Fibroblast of lung (primary cell): ENCODE results near the gene ABO. TPM values are rescaled to one million over a fixed set of nuclear protein-coding genes. Genes with fewer than 3 reads are reported as not detected.

Experiments
- DNase-seq, 2 donors: peaks; one replicate each; pipeline versions ENCODE4 v3.0.0 to v3.0.0-alpha.2; 2010; ENCODE audit warnings: low read depth in 2 of 2
- H2AFZ ChIP-seq: 2 replicates; pipeline ENCODE4 v1.5.1; 2012; ENCODE audit warnings: low read length, control low read depth, inconsistent platforms
- H3K27ac ChIP-seq: 2 replicates; pipeline ENCODE4 v1.5.1; 2011; ENCODE audit warnings: low read length, control low read depth; ENCODE audit not compliant: insufficient read depth
- H3K27me3 ChIP-seq: 2 replicates; pipeline ENCODE4 v1.5.1; 2011; ENCODE audit warnings: mild to moderate bottlenecking, low read length; ENCODE audit not compliant: control insufficient read depth, insufficient read depth
- H3K36me3 ChIP-seq: 2 replicates; pipeline ENCODE4 v1.5.1; 2011; ENCODE audit warnings: low read length; ENCODE audit not compliant: control insufficient read depth, insufficient read depth
- H3K4me1 ChIP-seq: 2 replicates; pipeline ENCODE4 v1.5.1; 2011; ENCODE audit warnings: low read length; ENCODE audit not compliant: control insufficient read depth, insufficient read depth; ENCODE audit errors: extremely low read depth
- H3K4me2 ChIP-seq: 2 replicates; pipeline ENCODE4 v1.5.1; 2011; ENCODE audit warnings: low read length, control low read depth; ENCODE audit not compliant: insufficient read depth; ENCODE audit errors: extremely low read depth
- H3K4me3 ChIP-seq, 4 experiments: fragments of 200-600 bp in 1 of 4; sonication (generic) in 1 of 4; replicated peaks in 1 of 4; 2 replicates each; pipeline ENCODE4 v1.5.1; 2011 to 2016; ENCODE audit warnings: low read length in 4 of 4, low read depth in 3 of 4, mild to moderate bottlenecking in 3 of 4, control low read depth in 2 of 4, inconsistent platforms in 1 of 4, mixed read lengths in 1 of 4; ENCODE audit not compliant: insufficient read depth in 1 of 4; ENCODE audit errors: control extremely low read depth in 1 of 4
- H3K79me2 ChIP-seq: 2 replicates; pipeline ENCODE4 v1.5.1; 2012; ENCODE audit warnings: mild to moderate bottlenecking, low read length, inconsistent platforms; ENCODE audit not compliant: control insufficient read depth, insufficient read depth
- H3K9ac ChIP-seq: 2 replicates; pipeline ENCODE4 v1.5.1; 2011; ENCODE audit warnings: mild to moderate bottlenecking, low read length, control low read depth; ENCODE audit not compliant: insufficient read depth
- H3K9me3 ChIP-seq: 2 replicates; pipeline ENCODE4 v1.5.1; 2012; ENCODE audit warnings: low read depth, low read length; ENCODE audit not compliant: control insufficient read depth, insufficient read depth
- H4K20me1 ChIP-seq: 2 replicates; pipeline ENCODE4 v1.5.1; 2011; ENCODE audit warnings: low read length; ENCODE audit not compliant: control insufficient read depth, insufficient read depth; ENCODE audit errors: extremely low read depth
- EZH2 ChIP-seq: IDR thresholded peaks from 2 replicates; pipeline ENCODE4 v1.5.1; 2012; ENCODE audit warnings: low read length, control low read depth, mild to moderate bottlenecking; ENCODE audit errors: missing control alignments
- polyA plus RNA-seq, 2 donors: library from polyadenylated mRNA; depleted of rRNA in 1 of 2; stranded (reverse) in 1 of 2; unstranded in 1 of 2; fragments of >200 nt; gene quantifications; 2 replicates each; pipeline ENCODE4 v1.2.1, GENCODE V29; 2011 to 2012; ENCODE audit warnings: missing spikeins in 1 of 2
- total RNA-seq: library from RNA; depleted of rRNA; stranded (reverse); fragments of >200 nt; gene quantifications from 2 replicates; pipeline ENCODE4 v1.2.1, GENCODE V29; 2014
- TF ChIP-seq, protein P1 (sequence below), 2 donors: IDR thresholded peaks in 1 of 2; conservative IDR thresholded peaks in 1 of 2; 1 replicate in 1 of 2; 2 replicates in 1 of 2; pipeline ENCODE4 v1.5.1; 2011 to 2012; ENCODE audit warnings: low read length in 2 of 2, control low read depth in 1 of 2, inconsistent platforms in 1 of 2, low read depth in 1 of 2, mild to moderate bottlenecking in 1 of 2

The ABO gene
- total and polyA plus RNA-seq, 2 donors (not counting 1 experiment from before 2014, with no cell fraction given), result not detected

DNA sequence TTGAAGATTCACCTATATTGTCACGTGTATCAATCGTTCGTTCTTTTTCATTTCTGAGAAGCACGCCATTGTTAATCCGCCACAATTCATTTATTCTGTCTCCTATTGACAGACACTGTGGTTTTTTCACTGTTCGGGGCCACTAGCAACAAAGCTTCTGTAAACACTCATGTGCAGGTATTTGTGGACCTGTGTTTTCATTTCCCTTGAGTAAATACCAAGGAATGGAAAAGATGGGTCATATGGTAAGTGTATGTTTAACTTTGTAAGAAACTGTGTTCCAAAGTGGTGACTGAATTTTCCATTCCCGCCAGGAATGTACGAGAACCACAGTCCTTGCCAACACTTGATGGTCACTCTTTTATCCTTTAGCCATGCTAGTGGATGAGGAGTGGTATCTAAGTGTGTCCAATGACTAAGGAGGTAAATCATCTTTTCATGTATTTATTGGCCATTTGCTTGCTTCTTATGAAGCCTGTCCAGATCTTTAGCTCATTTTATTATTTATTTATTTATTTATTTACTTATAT is 10.7 kb downstream of the ABO start:
- DNase-seq, result no peak
- Histone ChIP-seq H3K79me2 (no peaks in the 10 kb centered on the region), H3K9ac (no peak overlapping the region), H3K27me3 (no peaks in the 10 kb centered on the region), H2AFZ (no peak overlapping the region), H4K20me1 (no peaks in the 10 kb centered on the region), H3K4me3 (no peak overlapping the region), H3K4me2 (no peak overlapping the region), H3K36me3 (no peaks in the 10 kb centered on the region), H3K4me1 (no peaks in the 10 kb centered on the region), H3K27ac (no peak overlapping the region), H3K9me3 (no peaks in the 10 kb centered on the region)
- TF ChIP-seq, protein P1, sequence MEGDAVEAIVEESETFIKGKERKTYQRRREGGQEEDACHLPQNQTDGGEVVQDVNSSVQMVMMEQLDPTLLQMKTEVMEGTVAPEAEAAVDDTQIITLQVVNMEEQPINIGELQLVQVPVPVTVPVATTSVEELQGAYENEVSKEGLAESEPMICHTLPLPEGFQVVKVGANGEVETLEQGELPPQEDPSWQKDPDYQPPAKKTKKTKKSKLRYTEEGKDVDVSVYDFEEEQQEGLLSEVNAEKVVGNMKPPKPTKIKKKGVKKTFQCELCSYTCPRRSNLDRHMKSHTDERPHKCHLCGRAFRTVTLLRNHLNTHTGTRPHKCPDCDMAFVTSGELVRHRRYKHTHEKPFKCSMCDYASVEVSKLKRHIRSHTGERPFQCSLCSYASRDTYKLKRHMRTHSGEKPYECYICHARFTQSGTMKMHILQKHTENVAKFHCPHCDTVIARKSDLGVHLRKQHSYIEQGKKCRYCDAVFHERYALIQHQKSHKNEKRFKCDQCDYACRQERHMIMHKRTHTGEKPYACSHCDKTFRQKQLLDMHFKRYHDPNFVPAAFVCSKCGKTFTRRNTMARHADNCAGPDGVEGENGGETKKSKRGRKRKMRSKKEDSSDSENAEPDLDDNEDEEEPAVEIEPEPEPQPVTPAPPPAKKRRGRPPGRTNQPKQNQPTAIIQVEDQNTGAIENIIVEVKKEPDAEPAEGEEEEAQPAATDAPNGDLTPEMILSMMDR (conservative IDR thresholded peaks at IDR 0.05 in 1 of 2, IDR thresholded peaks at IDR 0.05 in 1 of 2; ENCODE audit: low read depth in 1 of 2, low read length in 2 of 2), result no peak
- TF ChIP-seq EZH2, result no peak

GRCh38 chr9:133263557-133263956 is 11.4 kb downstream of the ABO start:
- Histone ChIP-seq H3K79me2 (no peaks in the 10 kb centered on the region), H3K4me3 (no peak overlapping the region), H3K27me3 (no peaks in the 10 kb centered on the region), H4K20me1 (no peaks in the 10 kb centered on the region), H2AFZ (no peak overlapping the region), H3K4me1 (no peaks in the 10 kb centered on the region), H3K27ac (no peak overlapping the region), H3K9me3 (no peaks in the 10 kb centered on the region), H3K4me2 (no peak overlapping the region), H3K36me3 (no peaks in the 10 kb centered on the region), H3K9ac (no peak overlapping the region)
- DNase-seq, result no peak
- no peak for TF ChIP-seq EZH2
- TF ChIP-seq, protein P1 (conservative IDR thresholded peaks at IDR 0.05 in 1 of 2, IDR thresholded peaks at IDR 0.05 in 1 of 2; ENCODE audit: low read depth in 1 of 2, low read length in 2 of 2), result no peak

DNA sequence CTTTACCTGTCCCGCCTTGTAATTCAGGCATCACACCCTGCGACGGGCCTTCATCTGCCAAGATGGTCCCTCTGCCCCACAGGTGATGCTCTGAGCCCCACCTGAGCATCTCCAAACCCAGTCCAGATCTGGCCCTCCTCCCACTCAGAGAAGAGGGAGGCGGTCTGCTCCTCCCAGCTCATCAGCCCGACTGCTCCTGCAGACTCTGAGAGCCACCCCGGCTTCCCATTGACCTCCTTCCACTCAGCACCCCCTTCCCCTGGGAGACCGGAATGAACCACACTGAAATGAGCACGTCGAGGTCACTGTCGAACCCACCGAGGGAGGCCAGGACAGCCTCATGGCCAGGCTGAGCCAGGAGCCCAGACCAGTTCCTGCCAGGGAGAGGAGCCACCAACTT is 12.8 kb downstream of the ABO start:
- H3K4me3 ChIP-seq, result no peak overlapping the region
- H4K20me1 ChIP-seq, result no peaks in the 10 kb centered on the region
- no peak overlapping the region for H3K4me2 ChIP-seq
- TF ChIP-seq, protein P1 (conservative IDR thresholded peaks at IDR 0.05 in 1 of 2, IDR thresholded peaks at IDR 0.05 in 1 of 2; ENCODE audit: low read depth in 1 of 2, low read length in 2 of 2), result no peak
- H3K4me1 ChIP-seq, result no peaks in the 10 kb centered on the region
- H3K36me3 ChIP-seq, result no peaks in the 10 kb centered on the region
- no peak overlapping the region for H3K9ac ChIP-seq
- DNase-seq, result no peak
- H3K27me3 ChIP-seq, result no peaks in the 10 kb centered on the region
- no peaks in the 10 kb centered on the region for H3K9me3 ChIP-seq
- H3K27ac ChIP-seq, result no peak overlapping the region
- H3K79me2 ChIP-seq, result no peaks in the 10 kb centered on the region
- H2AFZ ChIP-seq, result no peak overlapping the region
